ENCODE data around the gene HAGH.

DNA sequence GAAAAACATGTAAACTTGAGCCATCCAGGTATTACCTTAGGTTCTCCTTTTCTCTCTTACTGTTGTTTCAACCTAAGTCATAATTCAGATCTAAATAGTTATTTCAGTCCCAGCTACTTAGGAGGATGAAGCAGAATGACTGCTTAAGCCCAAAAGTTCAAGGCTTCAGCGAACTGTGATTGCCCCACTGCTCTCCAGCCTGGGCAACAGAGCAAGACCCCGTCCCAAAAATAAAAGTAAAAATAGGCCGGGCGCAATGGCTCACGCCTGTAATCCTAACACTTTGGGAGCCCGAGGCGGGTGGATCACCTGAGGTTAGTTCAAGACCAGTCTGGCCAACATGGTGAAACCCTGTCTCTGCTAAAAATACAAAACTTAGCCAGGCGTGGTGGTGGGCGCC, 35.8 kb upstream of the HAGH start:
- TF ChIP-seq, protein P1, sequence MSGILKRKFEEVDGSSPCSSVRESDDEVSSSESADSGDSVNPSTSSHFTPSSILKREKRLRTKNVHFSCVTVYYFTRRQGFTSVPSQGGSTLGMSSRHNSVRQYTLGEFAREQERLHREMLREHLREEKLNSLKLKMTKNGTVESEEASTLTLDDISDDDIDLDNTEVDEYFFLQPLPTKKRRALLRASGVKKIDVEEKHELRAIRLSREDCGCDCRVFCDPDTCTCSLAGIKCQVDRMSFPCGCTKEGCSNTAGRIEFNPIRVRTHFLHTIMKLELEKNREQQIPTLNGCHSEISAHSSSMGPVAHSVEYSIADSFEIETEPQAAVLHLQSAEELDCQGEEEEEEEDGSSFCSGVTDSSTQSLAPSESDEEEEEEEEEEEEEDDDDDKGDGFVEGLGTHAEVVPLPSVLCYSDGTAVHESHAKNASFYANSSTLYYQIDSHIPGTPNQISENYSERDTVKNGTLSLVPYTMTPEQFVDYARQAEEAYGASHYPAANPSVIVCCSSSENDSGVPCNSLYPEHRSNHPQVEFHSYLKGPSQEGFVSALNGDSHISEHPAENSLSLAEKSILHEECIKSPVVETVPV (CRISPR knock-in tag; IDR thresholded peaks at IDR 0.05), result no peak
- TF ChIP-seq, protein P2, sequence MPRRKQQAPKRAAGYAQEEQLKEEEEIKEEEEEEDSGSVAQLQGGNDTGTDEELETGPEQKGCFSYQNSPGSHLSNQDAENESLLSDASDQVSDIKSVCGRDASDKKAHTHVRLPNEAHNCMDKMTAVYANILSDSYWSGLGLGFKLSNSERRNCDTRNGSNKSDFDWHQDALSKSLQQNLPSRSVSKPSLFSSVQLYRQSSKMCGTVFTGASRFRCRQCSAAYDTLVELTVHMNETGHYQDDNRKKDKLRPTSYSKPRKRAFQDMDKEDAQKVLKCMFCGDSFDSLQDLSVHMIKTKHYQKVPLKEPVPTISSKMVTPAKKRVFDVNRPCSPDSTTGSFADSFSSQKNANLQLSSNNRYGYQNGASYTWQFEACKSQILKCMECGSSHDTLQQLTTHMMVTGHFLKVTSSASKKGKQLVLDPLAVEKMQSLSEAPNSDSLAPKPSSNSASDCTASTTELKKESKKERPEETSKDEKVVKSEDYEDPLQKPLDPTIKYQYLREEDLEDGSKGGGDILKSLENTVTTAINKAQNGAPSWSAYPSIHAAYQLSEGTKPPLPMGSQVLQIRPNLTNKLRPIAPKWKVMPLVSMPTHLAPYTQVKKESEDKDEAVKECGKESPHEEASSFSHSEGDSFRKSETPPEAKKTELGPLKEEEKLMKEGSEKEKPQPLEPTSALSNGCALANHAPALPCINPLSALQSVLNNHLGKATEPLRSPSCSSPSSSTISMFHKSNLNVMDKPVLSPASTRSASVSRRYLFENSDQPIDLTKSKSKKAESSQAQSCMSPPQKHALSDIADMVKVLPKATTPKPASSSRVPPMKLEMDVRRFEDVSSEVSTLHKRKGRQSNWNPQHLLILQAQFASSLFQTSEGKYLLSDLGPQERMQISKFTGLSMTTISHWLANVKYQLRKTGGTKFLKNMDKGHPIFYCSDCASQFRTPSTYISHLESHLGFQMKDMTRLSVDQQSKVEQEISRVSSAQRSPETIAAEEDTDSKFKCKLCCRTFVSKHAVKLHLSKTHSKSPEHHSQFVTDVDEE (CRISPR knock-in tag; IDR thresholded peaks at IDR 0.05), result no peak
